B cell (primary cell): ENCODE measurements around the gene AEBP1. TPM values are rescaled to one million over a fixed set of nuclear protein-coding genes. Genes with fewer than 3 reads are reported as not detected.

Experiments used
- ATAC-seq: fragments of 200-7000 bp; cut with Tn5 transposase; one replicate; pipeline ENCODE4 v1.10.0; 2021; ENCODE audit warnings: low read depth, mild to moderate bottlenecking, moderate number of reproducible peaks, moderate library complexity
- CTCF ChIA-PET: fragments of 350-600 bp; sonication (Branson Sonifier 250); formaldehyde crosslinking; loops from one replicate; lab custom pipeline; 2021; ENCODE audit warnings: antibody characterized with exemption, inconsistent platforms; lab: Charles Lee
- POLR2A ChIA-PET: fragments of 350-600 bp; sonication (Branson Sonifier 250); formaldehyde crosslinking; loops from one replicate; lab custom pipeline; 2021; ENCODE audit warnings: antibody characterized with exemption; lab: Charles Lee
- DNase-seq: peaks from one replicate; pipeline ENCODE4 v3.0.0; 2013
- H2AFZ ChIP-seq: 2 replicates; pipeline ENCODE4 v1.6.1; 2012; ENCODE audit warnings: mild to moderate bottlenecking, low read depth, low read length; ENCODE audit not compliant: insufficient read depth, poor library complexity, severe bottlenecking
- H3K27ac ChIP-seq, 2 donors: 1 replicate in 1 of 2; 2 replicates in 1 of 2; pipeline ENCODE4 v1.5.1; 2012 to 2013; ENCODE audit warnings: low read length in 2 of 2, mild to moderate bottlenecking in 2 of 2, moderate library complexity in 1 of 2
- H3K27me3 ChIP-seq, 4 experiments: fragments of 200-600 bp in 1 of 4; sonication (generic) in 1 of 4; replicated peaks in 1 of 4; 1 replicate in 2 of 4; 2 replicates in 2 of 4; pipeline versions ENCODE4 v1.6.1 to v1.7.0; 2013 to 2016; ENCODE audit warnings: low read length in 3 of 4, mild to moderate bottlenecking in 2 of 4, mixed read lengths in 1 of 4, moderate library complexity in 1 of 4; ENCODE audit not compliant: insufficient read depth in 4 of 4, control insufficient read depth in 3 of 4; ENCODE audit errors: control extremely low read depth in 1 of 4
- H3K36me3 ChIP-seq, 2 experiments: replicated peaks in 1 of 2; 1 replicate in 1 of 2; 2 replicates in 1 of 2; pipeline versions ENCODE4 v1.6.1 to v1.7.1; 2013; ENCODE audit warnings: low read length in 1 of 2; ENCODE audit not compliant: insufficient read depth in 2 of 2, control insufficient read depth in 1 of 2; ENCODE audit errors: control extremely low read depth in 1 of 2, extremely low read depth in 1 of 2
- H3K4me1 ChIP-seq, 2 donors: fragments of 200-600 bp in 1 of 2; sonication (generic) in 1 of 2; 1 replicate in 1 of 2; 2 replicates in 1 of 2; pipeline versions ENCODE4 v1.5.1 to v1.6.1; 2013 to 2017; ENCODE audit warnings: low read length in 2 of 2; ENCODE audit not compliant: control insufficient read depth in 2 of 2, insufficient read depth in 2 of 2
- H3K4me2 ChIP-seq: replicated peaks from 2 replicates; pipeline ENCODE3; 2012; ENCODE audit warnings: mild to moderate bottlenecking, low read depth, low read length; ENCODE audit not compliant: poor library complexity, severe bottlenecking
- H3K4me3 ChIP-seq, 5 experiments: fragments of 200-600 bp in 1 of 5; sonication (generic) in 1 of 5; 1 replicate in 3 of 5; 2 replicates in 2 of 5; pipeline versions ENCODE4 v1.5.1 to v1.7.0; 2011 to 2016; ENCODE audit warnings: low read length in 4 of 5, mild to moderate bottlenecking in 4 of 5, low read depth in 2 of 5, control low read depth in 1 of 5, moderate library complexity in 1 of 5; ENCODE audit not compliant: insufficient read depth in 1 of 5; ENCODE audit errors: control extremely low read depth in 1 of 5, extremely low read depth in 1 of 5
- H3K79me2 ChIP-seq: fragments of 200-600 bp; sonication (generic); one replicate; pipeline ENCODE4 v1.6.0; 2016; ENCODE audit warnings: low read length; ENCODE audit not compliant: control insufficient read depth, insufficient read depth
- H3K9ac ChIP-seq: fragments of 200-600 bp; sonication (generic); 2 replicates; pipeline ENCODE4 v1.6.1; 2017; ENCODE audit warnings: mild to moderate bottlenecking, low read length, moderate library complexity
- H3K9me3 ChIP-seq, 3 donors: one replicate each; pipeline versions ENCODE4 v1.6.1 to v1.7.1; 2013; ENCODE audit warnings: low read length in 2 of 3; ENCODE audit not compliant: control insufficient read depth in 2 of 3, insufficient read depth in 1 of 3; ENCODE audit errors: control extremely low read depth in 1 of 3
- H4K20me1 ChIP-seq: 2 replicates; pipeline ENCODE4 v1.6.0; 2012; ENCODE audit warnings: mild to moderate bottlenecking, low read length; ENCODE audit not compliant: insufficient read depth, control insufficient read depth, poor library complexity, severe bottlenecking
- H3K27ac Mint-ChIP-seq: one replicate; pipeline ENCODE4 v1.8.0; 2021; ENCODE audit warnings: mixed read lengths
- H3K27me3 Mint-ChIP-seq: one replicate; pipeline ENCODE4 v1.8.0; 2021; ENCODE audit warnings: mixed read lengths
- H3K4me1 Mint-ChIP-seq: one replicate; pipeline ENCODE4 v1.8.0; 2021; ENCODE audit warnings: mixed read lengths
- H3K4me3 Mint-ChIP-seq: one replicate; pipeline ENCODE4 v1.8.0; 2021; ENCODE audit warnings: mixed read lengths
- H3K9me3 Mint-ChIP-seq: one replicate; pipeline ENCODE4 v1.8.0; 2022; ENCODE audit warnings: mixed read lengths; ENCODE audit not compliant: insufficient read depth
- EZH2 ChIP-seq: IDR thresholded peaks from 2 replicates; pipeline ENCODE4 v1.6.1; 2012; ENCODE audit warnings: borderline replicate concordance, low read depth, mild to moderate bottlenecking, moderate library complexity, low read length; ENCODE audit not compliant: insufficient read depth, poor library complexity, severe bottlenecking
- WGBS: methylation state at CpG from one replicate; pipeline ENCODE4 v1.1.5; 2013; ENCODE audit warnings: missing lambda C conversion rate; ENCODE audit not compliant: insufficient coverage; 5-methylcytosine and 5-hydroxymethylcytosine counted together
- intact Hi-C: fragments of 100-400 bp; cut with micrococcal nuclease; formaldehyde crosslinking; loops from one replicate; pipeline ENCODE4 v1.10.0; 2022
- polyA plus RNA-seq: library from polyadenylated mRNA; depleted of rRNA; stranded (reverse); fragments of >200 nt; gene quantifications from 2 replicates; pipeline ENCODE4 v1.2.3, GENCODE V29; 2012
- total RNA-seq, 2 donors: library from RNA; stranded (reverse); fragments of 120-200 nt in 1 of 2; gene quantifications; 1 replicate in 1 of 2; 2 replicates in 1 of 2; pipeline versions ENCODE4 v1.2.3 to v1.2.4, GENCODE V29; 2013 to 2022
- TF ChIP-seq, protein P1 (sequence below): fragments of 200-600 bp; IDR thresholded peaks from one replicate; pipeline ENCODE4 v1.8.0; 2022; ENCODE audit warnings: antibody characterized with exemption, mild to moderate bottlenecking

AEBP1 gene
- total and polyA plus RNA-seq, 2 donors (not counting 1 experiment from before 2014, with no cell fraction given), result 20.2 to 36.7 TPM

GRCh38 chr7:44073664-44074348, 30.3 kb upstream of the AEBP1 start:
- peaks cover 0 to 59% of the 10 kb centered on the region in 2 experiments for H3K36me3 ChIP-seq
- POLR2A ChIA-PET, result interaction anchor here (0.7 to 1.9 kb wide), 2 partner anchors 15 to 24 kb away, joined by 3 to 4 read pairs; no protein-coding TSS in a partner anchor
- TF ChIP-seq, protein P1, sequence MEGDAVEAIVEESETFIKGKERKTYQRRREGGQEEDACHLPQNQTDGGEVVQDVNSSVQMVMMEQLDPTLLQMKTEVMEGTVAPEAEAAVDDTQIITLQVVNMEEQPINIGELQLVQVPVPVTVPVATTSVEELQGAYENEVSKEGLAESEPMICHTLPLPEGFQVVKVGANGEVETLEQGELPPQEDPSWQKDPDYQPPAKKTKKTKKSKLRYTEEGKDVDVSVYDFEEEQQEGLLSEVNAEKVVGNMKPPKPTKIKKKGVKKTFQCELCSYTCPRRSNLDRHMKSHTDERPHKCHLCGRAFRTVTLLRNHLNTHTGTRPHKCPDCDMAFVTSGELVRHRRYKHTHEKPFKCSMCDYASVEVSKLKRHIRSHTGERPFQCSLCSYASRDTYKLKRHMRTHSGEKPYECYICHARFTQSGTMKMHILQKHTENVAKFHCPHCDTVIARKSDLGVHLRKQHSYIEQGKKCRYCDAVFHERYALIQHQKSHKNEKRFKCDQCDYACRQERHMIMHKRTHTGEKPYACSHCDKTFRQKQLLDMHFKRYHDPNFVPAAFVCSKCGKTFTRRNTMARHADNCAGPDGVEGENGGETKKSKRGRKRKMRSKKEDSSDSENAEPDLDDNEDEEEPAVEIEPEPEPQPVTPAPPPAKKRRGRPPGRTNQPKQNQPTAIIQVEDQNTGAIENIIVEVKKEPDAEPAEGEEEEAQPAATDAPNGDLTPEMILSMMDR, result no peak
- no peak for TF ChIP-seq EZH2
- H3K4me3 ChIP-seq, result peak overlapping the region in 4 of 5 experiments; percentile 1 to 37 (median 30)
- DNase-seq (peak; percentile 91), ATAC-seq (peak; percentile 96)
- H3K4me1 ChIP-seq, result peaks cover 54 to 73% of the 10 kb centered on the region in 2 donors
- peak overlapping the region; percentile 12 for H2AFZ ChIP-seq
- H3K27ac ChIP-seq, result peak overlapping the region; percentile 90 to 98
- CTCF ChIA-PET, result interaction anchor here (0.7 to 1.1 kb wide), 2 partner anchors 15 to 29 kb away, joined by 3 read pairs; partner anchors contain the start of gene DBNL
- peaks cover 32% of the 10 kb centered on the region for H3K79me2 ChIP-seq
- no peaks in the 10 kb centered on the region for H3K9me3 ChIP-seq
- H4K20me1 ChIP-seq, result peaks cover 19% of the 10 kb centered on the region
- peak overlapping the region; percentile 72 for H3K4me3 Mint-ChIP-seq
- no peaks in the 10 kb centered on the region for H3K27me3 Mint-ChIP-seq
- intact Hi-C loops, result loop anchor here (1.0 to 2.0 kb wide), 4 partner anchors 8 to 127 kb away; partner anchors contain the start of genes POLM and YKT6
- H3K9ac ChIP-seq, result peak overlapping the region; percentile 60
- no peaks in the 10 kb centered on the region for H3K27me3 ChIP-seq
- H3K4me1 Mint-ChIP-seq, result peaks cover 75% of the 10 kb centered on the region
- peak overlapping the region; percentile 75 for H3K4me2 ChIP-seq
- H3K9me3 Mint-ChIP-seq, result no peaks in the 10 kb centered on the region
- 40% methylated on average over 19 of the region's 26 CpGs for WGBS
- H3K27ac Mint-ChIP-seq, result peak overlapping the region; percentile 95

DNA sequence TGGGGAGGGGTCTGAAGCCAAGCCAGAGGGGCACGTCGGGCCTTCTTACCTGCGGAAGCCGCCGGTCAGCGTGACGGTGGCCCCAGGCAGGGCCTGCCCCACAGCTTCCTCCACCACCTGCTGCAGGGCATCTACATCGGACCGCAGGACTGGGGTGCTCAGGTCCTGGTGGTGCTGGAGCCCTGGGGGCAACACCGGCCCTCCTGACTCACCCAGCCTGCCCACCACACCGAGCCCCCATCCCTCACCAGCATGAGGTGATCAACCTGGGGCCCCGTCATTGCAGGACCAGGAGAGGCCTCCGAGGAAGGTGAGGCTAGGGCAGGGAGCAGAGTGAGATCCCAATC, 29.8 kb upstream of the AEBP1 start:
- Histone ChIP-seq H2AFZ (peak overlapping the region; percentile 12), H3K9ac (peak overlapping the region; percentile 60), H4K20me1 (peaks cover 19% of the 10 kb centered on the region), H3K4me3 (peak overlapping the region in 4 of 5 experiments; percentile 1 to 37 (median 30)), H3K9me3 (no peaks in the 10 kb centered on the region), H3K27me3 (no peaks in the 10 kb centered on the region), H3K4me2 (peak overlapping the region; percentile 75), H3K79me2 (peaks cover 37% of the 10 kb centered on the region), H3K27ac (peak overlapping the region; percentile 90 to 98), H3K4me1 (peaks cover 59 to 78% of the 10 kb centered on the region in 2 donors), H3K36me3 (peaks cover 0 to 64% of the 10 kb centered on the region in 2 experiments)
- H3K27ac Mint-ChIP-seq, result peak overlapping the region; percentile 95
- ATAC-seq (peak; percentile 15), DNase-seq (no peak)
- H3K9me3 Mint-ChIP-seq, result no peaks in the 10 kb centered on the region
- WGBS, result 27% methylated on average over 9 of the region's 13 CpGs
- ChIA-PET CTCF (interaction anchor here (0.7 to 1.2 kb wide), 4 partner anchors 13 to 30 kb away, joined by 3 to 4 read pairs (median 3); partner anchors contain the start of gene DBNL), POLR2A (interaction anchor here (0.7 kb wide), 1 partner anchor 23 kb away, joined by 3 read pairs; no protein-coding TSS in a partner anchor)
- intact Hi-C loops, result loop anchor here (1.0 to 2.0 kb wide), 4 partner anchors 8 to 126 kb away; partner anchors contain the start of genes POLM and YKT6
- no peaks in the 10 kb centered on the region for H3K27me3 Mint-ChIP-seq
- TF ChIP-seq EZH2, result no peak
- TF ChIP-seq, protein P1, result no peak
- peaks cover 77% of the 10 kb centered on the region for H3K4me1 Mint-ChIP-seq
- peak overlapping the region; percentile 72 for H3K4me3 Mint-ChIP-seq
